Measurements from ENCODE around the gene IL1RN. TPM values are rescaled to one million over a fixed set of nuclear protein-coding genes. Genes with fewer than 3 reads are reported as not detected.

Gene IL1RN, protein sequence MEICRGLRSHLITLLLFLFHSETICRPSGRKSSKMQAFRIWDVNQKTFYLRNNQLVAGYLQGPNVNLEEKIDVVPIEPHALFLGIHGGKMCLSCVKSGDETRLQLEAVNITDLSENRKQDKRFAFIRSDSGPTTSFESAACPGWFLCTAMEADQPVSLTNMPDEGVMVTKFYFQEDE
- total RNA-seq (2014; rRNA removed; shearing (Covaris generic)) (2.4 TPM in 1 of 2 replicates, not detected in the other), polyA plus RNA-seq (2016; fragmentation: Nextera tagmentation; extraction: Ambion mirVana) (0.14 TPM in 1 of 2 replicates, not detected in the other)

DNA sequence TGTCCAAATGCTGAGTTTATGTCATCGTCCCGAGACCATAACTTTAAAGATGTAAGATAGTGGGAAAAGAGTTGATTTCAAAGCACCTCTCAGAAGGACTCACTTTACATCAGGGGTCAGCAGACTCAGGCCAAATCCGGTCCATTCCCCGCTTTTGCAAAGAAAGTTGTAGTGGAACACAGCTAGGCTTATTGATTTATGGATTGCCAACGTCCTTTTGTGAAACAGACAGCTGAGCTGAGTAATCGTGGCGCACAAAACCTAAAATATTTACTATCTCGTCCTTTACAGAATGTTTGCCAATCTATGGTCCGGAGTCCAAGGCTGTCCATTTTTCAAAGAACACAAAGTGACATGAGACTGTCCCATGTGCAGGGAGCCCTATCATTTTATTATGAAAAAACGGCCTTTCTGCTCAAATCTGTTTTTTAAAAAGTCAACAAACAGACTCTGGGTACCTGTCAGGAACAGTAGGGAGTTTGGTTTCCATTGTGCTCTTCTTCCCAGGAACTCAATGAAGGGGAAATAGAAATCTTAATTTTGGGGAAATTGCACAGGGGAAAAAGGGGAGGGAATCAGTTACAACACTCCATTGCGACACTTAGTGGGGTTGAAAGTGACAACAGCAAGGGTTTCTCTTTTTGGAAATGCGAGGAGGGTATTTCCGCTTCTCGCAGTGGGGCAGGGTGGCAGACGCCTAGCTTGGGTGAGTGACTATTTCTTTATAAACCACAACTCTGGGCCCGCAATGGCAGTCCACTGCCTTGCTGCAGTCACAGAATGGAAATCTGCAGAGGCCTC, at the start of gene IL1RN:
Gene IL1RN (plus strand): TSS at position 754 of the 801 bp plus-strand sequence. CDS start 27 bp downstream, at position 781.
- no peaks in the 10 kb centered on the region for H3K79me2 ChIP-seq (ENCODE audit: insufficient read depth)
- H3K9me2 ChIP-seq (ENCODE audit: insufficient read depth): no peaks in the 10 kb centered on the region
- no peaks in the 10 kb centered on the region for H3K9me3 ChIP-seq (ENCODE audit: low read depth)
- peaks cover 17% of the 10 kb centered on the region for H3K4me1 ChIP-seq (ENCODE audit: insufficient read depth)
- no peak for DNase-seq
- 92 to 93% methylated on average over 16 of the region's 16 CpGs for WGBS, 2 experiments (ENCODE audit: low coverage in 1 of 2, low lambda C conversion rate in 2 of 2, missing lambda C conversion rate in 2 of 2)
- in situ Hi-C loops (cut with MboI): no loop called here
- H3K9ac ChIP-seq: no peak within 1 kb of the TSS
- no peaks in the 10 kb centered on the region for H4K20me1 ChIP-seq (ENCODE audit: insufficient read depth)
- TF ChIP-seq EZH2phosphoT487 (IDR thresholded peaks at IDR 0.05; ENCODE audit: insufficient read depth, low read depth): no peak
- TF ChIP-seq EZH2 (IDR thresholded peaks at IDR 0.05; ENCODE audit: insufficient read depth, poor library complexity, severe bottlenecking): no peak
- H3K36me3 ChIP-seq (ENCODE audit: low read depth): no peaks in the 10 kb centered on the region
- no peak within 1 kb of the TSS for H3K4me2 ChIP-seq (ENCODE audit: unreplicated experiment)
- peaks cover 5% of the 10 kb centered on the region for H3F3A ChIP-seq (ENCODE audit: insufficient read depth)
- no peak within 1 kb of the TSS for H2AFZ ChIP-seq
- H3K27ac ChIP-seq: no peak within 1 kb of the TSS
- H3K4me3 ChIP-seq: no peak within 1 kb of the TSS
- H3K27me3 ChIP-seq (replicated peaks; ENCODE audit: insufficient read depth): no peaks in the 10 kb centered on the region

DNA sequence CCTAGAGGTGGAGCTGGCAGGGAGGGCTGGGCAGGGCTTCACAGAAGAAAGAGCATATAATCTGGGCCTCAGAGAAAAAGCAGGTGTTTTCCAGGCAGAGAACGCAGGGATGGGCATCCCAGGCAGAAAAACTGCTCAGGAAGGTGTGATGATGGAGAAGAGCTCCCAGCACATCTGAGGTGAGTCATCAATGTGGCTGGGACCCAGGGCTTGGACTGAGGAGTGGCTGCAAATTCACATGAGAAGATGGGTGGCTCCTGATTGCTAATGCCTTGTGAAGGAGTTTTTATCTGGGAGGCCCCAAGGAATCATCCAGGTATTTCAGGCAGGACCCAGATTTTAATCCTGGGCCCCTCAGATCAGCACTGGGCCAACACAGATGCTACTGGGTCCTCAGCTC, 49.5 kb upstream of the IL1RN start:
- no peaks in the 10 kb centered on the region for H4K20me1 ChIP-seq (ENCODE audit: insufficient read depth)
- peak overlapping the region; percentile 23 for H3K4me2 ChIP-seq (ENCODE audit: unreplicated experiment)
- in situ Hi-C loops (cut with MboI): no loop called here
- H3K9ac ChIP-seq: no peak overlapping the region
- H3K79me2 ChIP-seq (ENCODE audit: insufficient read depth): no peaks in the 10 kb centered on the region
- DNase-seq: peak; percentile 68
- peak overlapping the region; percentile 40 for H3K27ac ChIP-seq
- peaks cover 18% of the 10 kb centered on the region; the same call in 1 of the 2 replicates for H3K27me3 ChIP-seq (replicated peaks; ENCODE audit: insufficient read depth)
- peaks cover 12% of the 10 kb centered on the region for H3K4me1 ChIP-seq (ENCODE audit: insufficient read depth)
- H3K9me2 ChIP-seq (ENCODE audit: insufficient read depth): no peaks in the 10 kb centered on the region
- WGBS, 2 experiments (ENCODE audit: low coverage in 1 of 2, low lambda C conversion rate in 2 of 2, missing lambda C conversion rate in 2 of 2): 13 to 53% methylated on average over 1 of the region's 1 CpG
- H2AFZ ChIP-seq: no peak overlapping the region
- H3K4me3 ChIP-seq: no peak overlapping the region
- no peaks in the 10 kb centered on the region for H3K36me3 ChIP-seq (ENCODE audit: low read depth)
- no peaks in the 10 kb centered on the region for H3K9me3 ChIP-seq (ENCODE audit: low read depth)
- TF ChIP-seq EZH2phosphoT487 (IDR thresholded peaks at IDR 0.05; ENCODE audit: insufficient read depth, low read depth): no peak
- TF ChIP-seq EZH2 (IDR thresholded peaks at IDR 0.05; ENCODE audit: insufficient read depth, poor library complexity, severe bottlenecking): no peak
- H3F3A ChIP-seq (ENCODE audit: insufficient read depth): peaks cover 5% of the 10 kb centered on the region; the same call in 1 of the 2 replicates

DNA sequence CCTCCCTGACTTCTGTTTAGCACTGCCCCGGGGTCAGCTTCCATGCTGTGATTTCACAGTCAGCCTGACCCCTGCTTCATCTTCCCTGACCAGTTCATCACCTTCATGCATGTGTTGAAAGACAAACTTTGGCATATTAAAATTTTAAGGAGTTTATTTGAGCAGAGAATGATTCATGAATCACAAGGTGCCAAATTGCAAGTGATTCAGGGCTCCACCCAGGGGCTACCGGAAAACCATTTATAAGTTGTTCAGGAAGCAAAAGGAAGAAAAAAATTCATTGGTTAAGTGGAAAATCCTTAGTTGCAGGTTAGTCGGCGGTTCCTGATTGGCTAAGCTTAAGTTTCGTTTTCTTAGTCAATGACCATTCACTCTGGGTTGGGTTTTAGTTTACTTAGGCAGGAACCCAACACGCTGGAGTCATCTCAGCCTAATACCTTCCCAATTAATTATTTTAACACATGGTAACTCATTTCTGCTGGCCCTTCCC, 49.0 kb upstream of the IL1RN start:
- peaks cover 18% of the 10 kb centered on the region; the same call in 1 of the 2 replicates for H3K27me3 ChIP-seq (replicated peaks; ENCODE audit: insufficient read depth)
- H3K36me3 ChIP-seq (ENCODE audit: low read depth): no peaks in the 10 kb centered on the region
- no peak overlapping the region for H3K9ac ChIP-seq
- DNase-seq: peak; percentile 81
- no peaks in the 10 kb centered on the region for H3K9me3 ChIP-seq (ENCODE audit: low read depth)
- H3K4me2 ChIP-seq (ENCODE audit: unreplicated experiment): peak overlapping the region; percentile 23
- peak overlapping the region; percentile 40 for H3K27ac ChIP-seq
- H3F3A ChIP-seq (ENCODE audit: insufficient read depth): peaks cover 5% of the 10 kb centered on the region; the same call in 1 of the 2 replicates
- H4K20me1 ChIP-seq (ENCODE audit: insufficient read depth): no peaks in the 10 kb centered on the region
- no peaks in the 10 kb centered on the region for H3K9me2 ChIP-seq (ENCODE audit: insufficient read depth)
- H3K4me1 ChIP-seq (ENCODE audit: insufficient read depth): peaks cover 12% of the 10 kb centered on the region
- H3K79me2 ChIP-seq (ENCODE audit: insufficient read depth): no peaks in the 10 kb centered on the region
- H2AFZ ChIP-seq: no peak overlapping the region
- in situ Hi-C loops (cut with MboI): no loop called here
- 28 to 31% methylated on average over 6 of the region's 6 CpGs for WGBS, 2 experiments (ENCODE audit: low coverage in 1 of 2, low lambda C conversion rate in 2 of 2, missing lambda C conversion rate in 2 of 2)
- TF ChIP-seq EZH2phosphoT487 (IDR thresholded peaks at IDR 0.05; ENCODE audit: insufficient read depth, low read depth): no peak
- H3K4me3 ChIP-seq: no peak overlapping the region

DNA sequence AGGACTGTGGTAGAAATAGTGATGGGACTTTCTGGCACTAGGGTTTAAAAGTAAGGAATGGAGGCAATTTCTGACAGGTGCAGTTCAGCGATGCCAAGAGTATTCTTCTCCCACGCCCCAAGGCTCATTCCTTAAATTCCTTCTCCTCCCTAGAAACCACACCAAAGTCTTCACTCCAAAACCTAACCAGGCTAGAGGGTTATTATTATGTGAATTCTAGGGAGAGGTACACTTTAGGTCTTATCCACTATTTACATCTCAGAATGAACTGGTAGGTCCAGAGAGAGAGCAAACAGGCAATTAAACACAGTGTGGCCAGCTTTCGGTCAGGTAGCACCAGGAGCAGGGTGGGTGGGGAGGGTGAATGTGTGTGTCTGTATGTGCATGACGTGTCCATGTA, 48.3 kb upstream of the IL1RN start:
- Histone ChIP-seq H3K9me2 (ENCODE audit: insufficient read depth) (no peaks in the 10 kb centered on the region), H3K79me2 (ENCODE audit: insufficient read depth) (no peaks in the 10 kb centered on the region), H2AFZ (no peak overlapping the region), H4K20me1 (ENCODE audit: insufficient read depth) (no peaks in the 10 kb centered on the region), H3K36me3 (ENCODE audit: low read depth) (no peaks in the 10 kb centered on the region), H3K9me3 (ENCODE audit: low read depth) (no peaks in the 10 kb centered on the region), H3K9ac (no peak overlapping the region), H3K4me3 (no peak overlapping the region), H3K27ac (no peak overlapping the region), H3K4me2 (ENCODE audit: unreplicated experiment) (no peak overlapping the region), H3K27me3 (replicated peaks; ENCODE audit: insufficient read depth) (peaks cover 18% of the 10 kb centered on the region; the same call in 1 of the 2 replicates), H3K4me1 (ENCODE audit: insufficient read depth) (peaks cover 12% of the 10 kb centered on the region), H3F3A (ENCODE audit: insufficient read depth) (peaks cover 5% of the 10 kb centered on the region; the same call in 1 of the 2 replicates)
- TF ChIP-seq EZH2 (IDR thresholded peaks at IDR 0.05; ENCODE audit: insufficient read depth, poor library complexity, severe bottlenecking) (no peak), EZH2phosphoT487 (IDR thresholded peaks at IDR 0.05; ENCODE audit: insufficient read depth, low read depth) (no peak)
- in situ Hi-C loops (cut with MboI): no loop called here
- DNase-seq: no peak
- 58 to 65% methylated on average over 3 to 4 of the region's 4 CpGs for WGBS, 2 experiments (ENCODE audit: low coverage in 1 of 2, low lambda C conversion rate in 2 of 2, missing lambda C conversion rate in 2 of 2)
